Endothelial cell of umbilical vein (primary cell): Measurements from ENCODE around the gene BCAS3. TPM values are rescaled to one million over a fixed set of nuclear protein-coding genes. Genes with fewer than 3 reads are reported as not detected.

Experiments
- BruUV-seq: library from RNA; stranded (reverse); fragments of 400-500 nt; replicated peaks from 2 replicates; lab custom pipeline; 2021; lab: Mats Ljungman, UMichigan
- CTCF ChIA-PET: fragments of 300-600, 350-600 bp; sonication (Branson Sonifier 250); formaldehyde crosslinking; loops from one replicate; lab custom pipeline; 2021; ENCODE audit warnings: antibody characterized with exemption, inconsistent platforms; lab: Charles Lee
- POLR2A ChIA-PET: fragments of 300-600, 350-600 bp; sonication (Branson Sonifier 250); formaldehyde crosslinking; loops from one replicate; lab custom pipeline; 2021; ENCODE audit warnings: antibody characterized with exemption, inconsistent platforms; lab: Charles Lee
- DNase-seq: peaks from one replicate; pipeline ENCODE4 v3.0.0-alpha.2; 2011; ENCODE audit warnings: low read depth, low spot score
- FAIRE-seq: peaks from 2 replicates; lab custom pipeline; 2011; peaks lifted over from hg19 to GRCh38; lab: Jason Lieb, UNC
- H2AFZ ChIP-seq: 2 replicates; pipeline ENCODE4 v1.6.0; 2012; ENCODE audit warnings: low read depth, low read length, control low read depth, inconsistent platforms
- H3K27ac ChIP-seq: 2 replicates; pipeline ENCODE4 v1.5.1; 2011; ENCODE audit warnings: low read depth, mild to moderate bottlenecking, control low read depth, low read length, moderate library complexity; ENCODE audit not compliant: insufficient read depth
- H3K27me3 ChIP-seq, 2 experiments: 2 replicates each; pipeline versions ENCODE4 v1.6.0 to v1.6.1; 2011; ENCODE audit warnings: low read length in 2 of 2, mixed read lengths in 1 of 2; ENCODE audit not compliant: control insufficient read depth in 2 of 2, insufficient read depth in 2 of 2
- H3K36me3 ChIP-seq, 2 experiments: 2 replicates in 1 of 2; 3 replicates in 1 of 2; pipeline ENCODE4 v1.5.1; 2011; ENCODE audit warnings: low read length in 2 of 2, mild to moderate bottlenecking in 1 of 2, moderate library complexity in 1 of 2; ENCODE audit not compliant: control insufficient read depth in 2 of 2, insufficient read depth in 2 of 2; ENCODE audit errors: extremely low read depth in 1 of 2
- H3K4me1 ChIP-seq: 3 replicates; pipeline ENCODE4 v1.5.1; 2011; ENCODE audit warnings: mild to moderate bottlenecking, low read length; ENCODE audit not compliant: control insufficient read depth, insufficient read depth; ENCODE audit errors: extremely low read depth
- H3K4me2 ChIP-seq: 2 replicates; pipeline ENCODE4 v1.6.1; 2011; ENCODE audit warnings: low read length, control low read depth, mixed read lengths; ENCODE audit not compliant: insufficient read depth
- H3K4me3 ChIP-seq, 3 experiments: fragments of 200-600 bp in 1 of 3; sonication (generic), shearing (Covaris generic) in 1 of 3; replicated peaks in 1 of 3; 2 replicates each; pipeline ENCODE4 v1.5.1; 2011 to 2016; ENCODE audit warnings: control low read depth in 3 of 3, low read length in 3 of 3, mild to moderate bottlenecking in 2 of 3, inconsistent platforms in 1 of 3, low read depth in 1 of 3, moderate library complexity in 1 of 3; ENCODE audit not compliant: insufficient read depth in 1 of 3
- H3K79me2 ChIP-seq: 2 replicates; pipeline ENCODE4 v1.6.0; 2012; ENCODE audit warnings: low read length, inconsistent platforms; ENCODE audit not compliant: control insufficient read depth, insufficient read depth
- H3K9ac ChIP-seq: replicated peaks from 2 replicates; pipeline ENCODE3; 2011; ENCODE audit warnings: low read length, control low read depth; ENCODE audit not compliant: insufficient read depth; ENCODE audit errors: extremely low read depth
- H3K9me1 ChIP-seq: replicated peaks from 3 replicates; pipeline ENCODE4 v1.6.0; 2011; ENCODE audit warnings: mild to moderate bottlenecking, low read length; ENCODE audit not compliant: control insufficient read depth, insufficient read depth; ENCODE audit errors: extremely low read depth
- H3K9me3 ChIP-seq: replicated peaks from 2 replicates; pipeline ENCODE4 v1.5.1; 2012; ENCODE audit warnings: low read length, inconsistent platforms; ENCODE audit not compliant: control insufficient read depth, insufficient read depth
- H4K20me1 ChIP-seq: replicated peaks from 2 replicates; pipeline ENCODE3; 2011; ENCODE audit warnings: mild to moderate bottlenecking, low read length; ENCODE audit not compliant: control insufficient read depth, insufficient read depth; ENCODE audit errors: extremely low read depth
- EZH2 ChIP-seq: IDR thresholded peaks from 2 replicates; pipeline ENCODE4 v1.6.1; 2012; ENCODE audit warnings: borderline replicate concordance, low read depth, mild to moderate bottlenecking, moderate library complexity, low read length, inconsistent platforms; ENCODE audit not compliant: severe bottlenecking
- FOS ChIP-seq: IDR thresholded peaks from 2 replicates; pipeline ENCODE4 v1.6.1; 2011; ENCODE audit warnings: mild to moderate bottlenecking, low read length, moderate library complexity, borderline replicate concordance; ENCODE audit not compliant: insufficient read depth
- GATA2 ChIP-seq: IDR thresholded peaks from 2 replicates; pipeline ENCODE4 v1.7.0; 2011; ENCODE audit warnings: low read depth, mild to moderate bottlenecking, moderate library complexity, mixed read lengths, low read length; ENCODE audit not compliant: insufficient read length, insufficient read depth
- JUN ChIP-seq: IDR thresholded peaks from 2 replicates; pipeline ENCODE4 v1.6.1; 2011; ENCODE audit warnings: borderline replicate concordance, low read depth; ENCODE audit not compliant: insufficient read length, insufficient read depth
- MYC ChIP-seq: IDR thresholded peaks from one replicate; pipeline ENCODE4 v1.6.1; 2011; ENCODE audit warnings: mild to moderate bottlenecking, low read depth, low read length
- POLR2A ChIP-seq: IDR thresholded peaks from 2 replicates; pipeline ENCODE4 v1.6.1; 2012; ENCODE audit warnings: low read depth, mild to moderate bottlenecking, control low read depth, low read length
- POLR2AphosphoS5 ChIP-seq: IDR thresholded peaks from 2 replicates; pipeline ENCODE4 v1.6.1; 2012; ENCODE audit warnings: low read depth, mild to moderate bottlenecking, control low read depth, low read length, moderate library complexity; ENCODE audit not compliant: insufficient read depth
- dilution Hi-C: fragments of 300-500 bp; cut with MboI; formaldehyde crosslinking; loops from one replicate; pipeline ENCODE4 v1.15.0; 2019; ENCODE audit warnings: low sequenced_read_pairs; ENCODE audit not compliant: extremely low pct_ligation_motif_present
- intact Hi-C: fragments of 100-400 bp; cut with micrococcal nuclease; formaldehyde crosslinking; loops from one replicate; pipeline ENCODE4 v1.10.0; 2022
- polyA plus RNA-seq, 4 experiments: library from polyadenylated mRNA; depleted of rRNA in 3 of 4; stranded (reverse) in 3 of 4; unstranded in 1 of 4; fragments of >200 nt; gene quantifications; 2 replicates each; pipeline versions ENCODE4 v1.2.1 to v1.2.3, GENCODE V29; 2011 to 2012; ENCODE audit warnings: missing spikeins in 1 of 4
- total RNA-seq: library from RNA; stranded (reverse); gene quantifications from 2 replicates; pipeline ENCODE4 v1.2.3, GENCODE V29; 2021
- TF ChIP-seq, protein P1 (sequence below), 2 donors: IDR thresholded peaks; 1 replicate in 1 of 2; 2 replicates in 1 of 2; pipeline ENCODE4 v1.5.1; 2011; ENCODE audit warnings: low read length in 2 of 2, mild to moderate bottlenecking in 2 of 2, moderate library complexity in 2 of 2, control low read depth in 1 of 2, inconsistent platforms in 1 of 2, low read depth in 1 of 2; ENCODE audit not compliant: insufficient read depth in 1 of 2; ENCODE audit errors: extremely low read depth in 1 of 2
- TF ChIP-seq, protein P2 (sequence below): IDR thresholded peaks from 2 replicates; pipeline ENCODE4 v1.6.1; 2011; ENCODE audit not compliant: insufficient read depth, insufficient read length

BCAS3 gene
- total and polyA plus RNA-seq, 2 donors (not counting 3 experiments of a cell fraction or from before 2014, with no cell fraction given), result 8.2 to 16.0 TPM

DNA sequence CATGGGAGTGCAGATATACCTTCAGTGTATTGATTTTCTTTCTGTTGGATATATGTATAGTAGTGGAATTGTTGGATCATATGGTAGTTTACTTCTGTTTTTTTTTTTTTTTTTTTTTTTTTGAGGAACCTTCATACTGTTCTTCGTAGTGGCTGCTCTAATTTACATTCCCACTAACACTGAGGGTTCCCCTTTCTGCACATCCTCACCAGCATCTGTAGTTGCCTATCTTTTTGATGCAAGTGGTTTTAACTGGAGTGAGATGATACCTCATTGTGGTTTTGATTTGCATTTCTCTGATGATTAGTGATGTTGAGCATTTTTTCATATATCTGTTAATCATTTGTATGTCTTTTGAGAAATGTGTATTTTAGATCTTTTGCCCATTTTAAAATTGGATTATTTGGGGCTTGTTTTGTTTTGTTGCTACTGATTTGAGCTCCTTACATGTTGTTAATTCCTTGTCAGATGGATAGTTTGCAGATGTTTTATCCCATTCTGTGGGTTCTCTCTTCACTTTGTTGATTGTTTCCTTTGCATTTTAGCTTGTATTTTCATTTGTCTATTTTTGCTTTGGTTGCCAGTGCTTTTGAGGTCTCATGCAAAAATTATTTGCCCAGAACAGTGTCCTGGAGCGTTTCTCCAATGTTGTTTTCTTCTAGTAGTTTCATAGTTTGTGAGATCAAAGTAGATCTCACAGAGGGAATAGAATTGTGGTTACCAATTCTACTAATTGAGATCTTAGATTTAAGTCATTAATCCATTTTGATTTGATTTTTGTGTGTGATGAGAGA lies 25.0 kb upstream of the BCAS3 start:
- Histone ChIP-seq H2AFZ (no peak overlapping the region), H3K4me2 (no peak overlapping the region), H3K27me3 (no peaks in the 10 kb centered on the region), H3K4me1 (no peaks in the 10 kb centered on the region), H3K9ac (no peak overlapping the region), H4K20me1 (peaks cover under 1% of the 10 kb centered on the region), H3K4me3 (no peak overlapping the region), H3K9me3 (no peaks in the 10 kb centered on the region), H3K36me3 (peaks cover 0 to 5% of the 10 kb centered on the region in 2 experiments), H3K9me1 (no peaks in the 10 kb centered on the region), H3K79me2 (peaks cover 29% of the 10 kb centered on the region), H3K27ac (no peak overlapping the region)
- TF ChIP-seq JUN (no peak), POLR2A (no peak), MYC (no peak), POLR2AphosphoS5 (no peak), EZH2 (no peak), GATA2 (no peak), FOS (no peak)
- TF ChIP-seq, protein P1, sequence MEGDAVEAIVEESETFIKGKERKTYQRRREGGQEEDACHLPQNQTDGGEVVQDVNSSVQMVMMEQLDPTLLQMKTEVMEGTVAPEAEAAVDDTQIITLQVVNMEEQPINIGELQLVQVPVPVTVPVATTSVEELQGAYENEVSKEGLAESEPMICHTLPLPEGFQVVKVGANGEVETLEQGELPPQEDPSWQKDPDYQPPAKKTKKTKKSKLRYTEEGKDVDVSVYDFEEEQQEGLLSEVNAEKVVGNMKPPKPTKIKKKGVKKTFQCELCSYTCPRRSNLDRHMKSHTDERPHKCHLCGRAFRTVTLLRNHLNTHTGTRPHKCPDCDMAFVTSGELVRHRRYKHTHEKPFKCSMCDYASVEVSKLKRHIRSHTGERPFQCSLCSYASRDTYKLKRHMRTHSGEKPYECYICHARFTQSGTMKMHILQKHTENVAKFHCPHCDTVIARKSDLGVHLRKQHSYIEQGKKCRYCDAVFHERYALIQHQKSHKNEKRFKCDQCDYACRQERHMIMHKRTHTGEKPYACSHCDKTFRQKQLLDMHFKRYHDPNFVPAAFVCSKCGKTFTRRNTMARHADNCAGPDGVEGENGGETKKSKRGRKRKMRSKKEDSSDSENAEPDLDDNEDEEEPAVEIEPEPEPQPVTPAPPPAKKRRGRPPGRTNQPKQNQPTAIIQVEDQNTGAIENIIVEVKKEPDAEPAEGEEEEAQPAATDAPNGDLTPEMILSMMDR (IDR thresholded peaks at IDR 0.05; ENCODE audit: extremely low read depth in 1 of 2, insufficient read depth in 1 of 2, low read depth in 1 of 2, low read length in 2 of 2), result no peak
- TF ChIP-seq, protein P2, sequence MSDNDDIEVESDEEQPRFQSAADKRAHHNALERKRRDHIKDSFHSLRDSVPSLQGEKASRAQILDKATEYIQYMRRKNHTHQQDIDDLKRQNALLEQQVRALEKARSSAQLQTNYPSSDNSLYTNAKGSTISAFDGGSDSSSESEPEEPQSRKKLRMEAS, result no peak
- FAIRE-seq (no peak), DNase-seq (no peak)
- dilution Hi-C loops, result no loop called here
- CTCF ChIA-PET, result interaction anchor here (0.9 to 1.4 kb wide), 3 partner anchors 12 to 15 kb away, joined by 3 to 6 read pairs (median 5); no protein-coding TSS in a partner anchor
- POLR2A ChIA-PET, result no interaction called here
- intact Hi-C loops, result no loop called here
- no TSS peak for BruUV-seq
